LHCN-M2 (cell line): ENCODE results near the gene CACNA2D1. TPM values are rescaled to one million over a fixed set of nuclear protein-coding genes. Genes with fewer than 3 reads are reported as not detected.

Experiments used
- DNase-seq: peaks from one replicate; pipeline ENCODE4 v3.0.0-alpha.2; 2012; ENCODE audit warnings: low read depth
- polyA plus RNA-seq: library from polyadenylated mRNA; unstranded; fragments of >200 nt; gene quantifications from one replicate; pipeline ENCODE4 v1.2.1, GENCODE V29; 2012; ENCODE audit warnings: missing spikeins
- total RNA-seq: library from RNA; depleted of rRNA; stranded (reverse); fragments of >200 nt; gene quantifications from 2 replicates; pipeline ENCODE4 v1.2.3, GENCODE V29; 2014; rRNA removed

Gene CACNA2D1
- total RNA-seq = 36.7 and 40.4 TPM in 2 replicates
- polyA plus RNA-seq = 4.1 TPM

- DNase-seq = peak; percentile 88
These were observed at the start of gene CACNA2D1 for GRCh38 chr7:82443547-82444219. Gene CACNA2D1, minus strand, starts transcription at chr7:82443777.

DNA sequence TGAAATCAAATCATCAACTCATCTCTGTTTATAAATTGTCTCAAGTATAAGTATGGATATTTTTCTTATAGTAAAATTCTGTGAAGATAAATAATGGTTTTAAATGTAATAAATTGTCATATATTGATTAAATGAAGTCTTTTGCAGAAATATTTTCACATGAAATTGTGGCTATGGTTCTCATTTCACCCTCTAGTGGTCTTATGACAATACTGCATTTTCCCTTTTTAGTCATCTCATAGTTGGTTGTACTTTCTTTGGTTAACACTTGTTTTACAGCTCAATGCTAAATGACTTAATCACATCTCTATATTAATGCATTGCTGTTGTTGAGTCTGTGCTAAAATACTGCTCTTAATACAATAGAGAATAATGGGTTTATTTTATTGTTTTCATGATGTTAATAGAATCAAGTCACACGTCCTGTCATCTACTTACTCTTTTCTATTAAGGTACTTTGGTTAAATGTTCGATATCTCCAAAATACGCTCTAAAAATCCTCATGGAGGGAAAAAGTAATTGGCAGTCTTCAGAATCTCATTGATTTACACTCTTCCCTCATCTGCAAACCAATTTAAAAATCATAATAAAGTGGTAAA is 38.0 kb upstream of the CACNA2D1 start:
- DNase-seq = peak; percentile 34

- DNase-seq = peak; percentile 54
These were observed 34.3 kb upstream of the CACNA2D1 start for GRCh38 chr7:82477733-82478515.

DNA sequence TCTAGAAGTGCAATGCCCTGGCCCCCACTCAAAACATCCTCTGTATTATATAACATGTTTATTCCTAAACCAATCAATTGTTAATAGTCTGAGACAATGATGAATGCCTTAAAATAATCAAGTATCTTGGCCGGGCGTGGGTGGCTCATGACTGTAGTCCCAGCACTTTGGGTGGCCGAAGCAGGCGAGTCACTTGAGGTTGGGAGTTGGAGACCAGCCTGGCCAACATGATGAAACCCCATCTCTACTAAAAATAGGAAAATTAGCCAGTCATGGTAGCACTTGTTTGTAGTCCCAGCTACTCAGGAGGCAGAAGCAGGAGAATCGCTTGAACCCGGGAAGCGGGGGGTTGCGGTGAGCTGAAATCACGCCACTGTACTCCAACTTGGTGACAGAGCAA is 29.4 kb upstream of the CACNA2D1 start:
- DNase-seq = peak; percentile 5

DNA sequence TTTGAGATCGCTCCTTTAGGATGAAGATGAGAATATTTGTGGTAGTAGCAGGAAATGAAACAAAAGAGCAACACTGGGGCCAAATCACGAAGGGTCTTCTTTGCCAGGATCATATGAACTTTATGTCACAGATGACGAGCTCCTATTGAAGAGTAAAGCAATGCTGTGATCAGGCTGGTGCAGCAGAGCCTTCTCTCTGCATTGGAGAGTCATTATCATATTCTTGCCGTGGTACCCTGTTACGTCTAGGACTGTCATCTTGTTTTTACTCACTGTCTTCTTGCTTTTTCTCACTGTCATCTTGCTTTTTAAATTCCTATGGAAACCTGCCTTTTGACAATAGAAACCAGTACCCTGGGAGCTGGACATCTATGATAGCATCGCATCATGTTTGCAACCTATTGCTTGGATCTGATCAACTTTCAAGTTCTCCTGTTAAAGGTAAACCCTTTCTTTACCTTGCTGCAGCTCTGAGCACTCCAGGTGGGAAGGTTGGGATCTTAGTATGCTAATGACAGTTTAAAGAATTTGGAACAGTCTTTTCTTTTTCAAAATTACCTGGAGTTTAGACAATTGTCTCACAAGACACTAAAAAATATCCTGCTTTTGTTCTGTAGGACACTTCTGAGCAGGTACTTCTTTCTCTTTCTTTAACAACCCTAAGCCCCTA is 27.9 kb upstream of the CACNA2D1 start:
- DNase-seq = no peak

DNA sequence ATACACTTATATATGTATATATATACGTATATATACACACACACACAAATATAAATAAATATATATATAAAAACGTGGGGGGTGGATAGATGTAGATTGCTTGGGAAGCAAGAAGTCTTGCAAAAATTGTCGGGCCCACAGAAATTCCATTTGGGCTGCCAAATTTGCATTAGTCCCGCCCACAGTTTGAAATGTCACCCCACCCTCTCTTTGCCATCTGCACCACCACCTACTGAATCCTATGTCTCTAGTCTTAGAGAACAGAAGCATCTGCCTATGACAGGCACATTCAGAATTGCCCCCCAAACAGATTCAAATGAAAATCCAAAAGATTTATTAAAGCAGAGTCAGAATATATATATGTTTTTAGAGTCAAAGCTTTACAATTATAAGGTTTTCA is 25.6 kb upstream of the CACNA2D1 start:
- no peak for DNase-seq

DNA sequence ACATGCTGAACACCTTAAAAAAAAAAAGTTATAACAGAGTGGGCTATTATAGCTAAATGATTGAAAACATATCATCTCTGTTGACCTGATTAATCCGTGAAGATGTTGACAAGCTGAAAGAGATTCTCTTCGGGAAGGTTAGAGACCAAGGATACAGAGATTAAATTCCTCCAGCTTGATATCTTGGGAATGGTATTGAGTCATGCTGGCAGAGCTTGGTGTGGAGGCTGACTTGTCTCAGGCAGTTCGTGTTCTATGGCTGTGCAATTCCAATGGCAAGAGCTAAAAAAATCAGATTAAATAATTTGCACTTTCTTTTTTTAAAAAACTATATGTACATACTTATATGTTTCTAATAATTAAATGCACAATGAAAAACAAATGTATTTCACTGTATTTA is 24.9 kb upstream of the CACNA2D1 start:
- no peak for DNase-seq

DNA sequence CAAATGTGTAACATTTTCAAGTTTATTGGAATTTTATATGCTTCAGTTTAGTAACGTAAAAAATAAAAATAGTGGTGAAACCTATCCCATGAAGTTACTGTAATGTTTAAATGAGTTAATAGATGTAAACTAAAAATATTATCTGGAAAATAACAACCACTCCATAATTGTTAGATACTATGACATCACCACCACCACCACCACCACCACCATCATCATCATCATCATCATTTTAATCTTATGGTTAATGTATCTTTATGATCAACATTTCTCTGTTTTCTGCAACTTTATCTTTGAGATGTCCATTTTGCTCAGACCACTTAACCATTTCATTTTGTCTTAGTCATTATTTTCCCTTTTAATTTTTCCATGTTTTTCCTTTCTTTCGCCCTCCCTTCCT is 23.4 kb upstream of the CACNA2D1 start:
- DNase-seq = no peak

- DNase-seq = no peak
These were observed 20.8 kb upstream of the CACNA2D1 start for GRCh38 chr7:82464372-82464771.

DNA sequence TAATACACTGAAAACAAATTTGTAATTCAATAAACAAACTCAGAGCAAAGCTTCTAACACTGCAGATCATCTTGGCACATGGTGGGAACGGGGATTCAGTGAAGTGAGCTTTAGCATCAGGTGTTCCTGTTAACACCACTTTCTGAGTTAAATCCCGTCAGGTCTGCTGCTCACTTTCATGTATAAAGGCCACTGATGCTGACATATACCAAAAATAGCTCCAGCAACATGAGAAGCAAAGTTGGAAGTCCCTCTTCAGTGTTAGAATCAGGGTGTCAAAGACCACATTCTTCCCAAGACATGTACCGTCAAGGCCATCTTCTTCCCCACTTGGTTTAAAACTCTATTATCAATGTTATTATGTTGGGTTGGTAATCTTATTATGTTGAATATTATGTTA is 11.7 kb upstream of the CACNA2D1 start:
- no peak for DNase-seq

- no peak for DNase-seq
These were observed 7.2 kb upstream of the CACNA2D1 start for GRCh38 chr7:82450759-82451158.

GRCh38 chr7:82449910-82450309 is 6.3 kb upstream of the CACNA2D1 start:
- no peak for DNase-seq

GRCh38 chr7:82446897-82447296 is 3.3 kb upstream of the CACNA2D1 start:
- no peak for DNase-seq

GRCh38 chr7:82445271-82445670 is 1.7 kb upstream of the CACNA2D1 start:
- DNase-seq = no peak

DNA sequence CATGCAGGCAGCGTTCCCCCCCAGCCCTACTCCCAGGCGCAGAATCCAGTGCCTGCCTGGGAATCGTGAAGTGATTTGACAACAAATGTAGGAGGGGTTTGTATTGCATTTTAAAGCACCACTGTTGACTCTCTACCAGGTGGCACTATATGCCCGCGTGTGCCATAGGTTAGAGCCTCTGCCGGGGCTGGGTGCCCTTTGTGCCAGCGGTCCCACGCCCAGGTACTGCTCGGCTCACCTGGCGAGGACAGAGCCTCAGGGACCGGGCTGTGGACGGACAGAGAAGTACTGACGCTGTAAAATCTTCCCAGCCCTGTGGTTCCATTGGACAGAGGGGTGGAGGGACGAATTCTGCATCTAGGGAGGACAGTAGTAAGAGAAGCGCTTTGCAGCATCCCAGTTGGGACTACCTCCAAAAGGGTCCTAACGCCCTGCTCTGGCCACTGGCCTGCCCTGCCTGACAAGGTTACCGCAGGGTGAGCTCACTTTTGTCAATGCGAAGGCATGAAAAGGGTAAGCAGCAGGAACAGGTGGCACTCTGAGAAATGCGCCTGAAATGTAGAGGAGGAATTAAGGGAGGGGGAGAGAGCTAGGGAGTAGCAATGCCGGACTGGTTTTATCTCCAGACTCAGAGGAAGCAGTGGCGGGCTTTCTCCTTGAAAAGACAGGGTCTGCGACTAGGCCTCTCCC is 788 bp upstream of the CACNA2D1 start:
- DNase-seq = no peak

- DNase-seq = peak; percentile 43
These were observed 486 bp downstream of the CACNA2D1 start for GRCh38 chr7:82443036-82443546.

- DNase-seq = no peak
These were observed 1.0 kb downstream of the CACNA2D1 start for GRCh38 chr7:82442492-82443035.

DNA sequence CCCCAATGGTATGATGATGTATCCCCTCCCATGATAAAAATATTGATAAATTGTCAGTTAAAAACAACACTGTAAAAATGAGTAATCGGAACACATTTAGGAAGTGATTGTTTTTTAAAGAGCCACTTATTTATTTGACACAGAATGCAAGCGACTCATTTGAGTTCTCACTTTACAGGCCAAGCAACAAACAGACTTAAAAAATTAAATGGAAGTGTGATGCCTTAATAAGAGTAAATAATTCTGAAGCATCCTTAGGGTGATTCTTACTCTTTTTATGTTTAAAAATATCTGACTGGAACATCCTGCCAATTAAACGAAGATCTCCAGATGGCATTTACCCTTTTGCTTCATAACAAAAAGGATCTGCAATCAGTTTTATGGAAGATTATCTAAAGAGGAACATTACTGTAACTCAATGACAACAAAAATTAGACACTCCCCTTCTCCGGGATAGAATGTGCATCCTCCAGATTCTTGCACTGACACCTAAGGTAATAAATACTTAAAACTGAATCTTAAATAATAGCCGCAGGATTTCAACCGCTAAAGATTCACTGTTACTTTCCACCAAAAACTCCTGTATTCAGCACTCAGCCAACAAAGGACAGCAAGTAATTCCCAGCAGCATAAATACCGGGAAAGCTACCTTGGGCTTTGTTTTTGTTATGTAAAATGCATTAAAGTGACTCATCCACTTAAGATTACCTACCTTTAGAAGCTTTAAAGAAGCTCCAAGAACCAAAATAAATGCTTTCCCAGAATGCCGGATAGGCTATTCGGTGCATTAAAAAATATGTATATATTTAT is 1.7 kb downstream of the CACNA2D1 start:
- no peak for DNase-seq

- DNase-seq = no peak
These were observed 5.1 kb downstream of the CACNA2D1 start for GRCh38 chr7:82438521-82438920.

DNA sequence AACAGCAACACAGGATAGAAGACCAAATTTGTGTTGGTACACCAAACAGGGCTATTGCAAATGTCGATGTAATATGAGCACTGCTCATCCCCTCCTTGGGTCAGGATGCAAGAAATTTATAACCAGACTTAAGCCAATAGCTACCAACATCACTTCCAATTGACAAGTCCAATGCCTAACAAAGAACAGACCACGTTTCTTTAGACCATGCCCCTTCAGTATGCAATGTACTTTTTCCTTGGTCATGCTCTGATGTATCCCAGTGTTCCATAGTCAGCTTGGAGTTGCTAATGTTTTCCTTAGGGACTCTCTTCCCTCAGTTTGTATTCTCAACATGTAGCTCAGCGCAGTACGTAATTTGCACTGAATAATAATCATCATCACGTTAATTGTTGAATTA is 7.8 kb downstream of the CACNA2D1 start:
- DNase-seq = no peak
